Stomach (tissue), 4 donors: Measurements from ENCODE around the gene SPSB4.

Source experiments
- CTCF ChIP-seq, 7 experiments: fragments of 450-650 bp in 4 of 7; fragments of 200-600 bp in 3 of 7; sonication (generic) in 3 of 7; IDR thresholded peaks; one replicate each; pipeline ENCODE4 v1.5.1; 2016 to 2019; ENCODE audit warnings: antibody characterized with exemption in 7 of 7, control low read depth in 2 of 7, mild to moderate bottlenecking in 1 of 7
- EP300 ChIP-seq: sonication (generic); formaldehyde crosslinking; IDR thresholded peaks from one replicate; pipeline ENCODE4 v1.6.1; 2017; ENCODE audit warnings: antibody characterized with exemption
- POLR2A ChIP-seq, 4 donors: fragments of 450-650 bp; IDR thresholded peaks; one replicate each; pipeline ENCODE4 v1.6.1; 2016; ENCODE audit warnings: antibody characterized with exemption in 4 of 4, control low read depth in 2 of 4, mild to moderate bottlenecking in 1 of 4, moderate library complexity in 1 of 4
- POLR2AphosphoS5 ChIP-seq, 3 donors: sonication (generic); formaldehyde crosslinking; IDR thresholded peaks; one replicate each; pipeline ENCODE4 v1.6.1; 2016; ENCODE audit warnings: antibody characterized with exemption in 3 of 3

GRCh38 chr3:141128126-141128777 is 77.1 kb downstream of the SPSB4 start:
- TF ChIP-seq CTCF (IDR thresholded peaks at IDR 0.05) (no peak), EP300 (no peak), POLR2AphosphoS5 (IDR thresholded peaks at IDR 0.05) (no peak), POLR2A (IDR thresholded peaks at IDR 0.05) (no peak)
